ENCODE data around the gene CCDC192.

DNA sequence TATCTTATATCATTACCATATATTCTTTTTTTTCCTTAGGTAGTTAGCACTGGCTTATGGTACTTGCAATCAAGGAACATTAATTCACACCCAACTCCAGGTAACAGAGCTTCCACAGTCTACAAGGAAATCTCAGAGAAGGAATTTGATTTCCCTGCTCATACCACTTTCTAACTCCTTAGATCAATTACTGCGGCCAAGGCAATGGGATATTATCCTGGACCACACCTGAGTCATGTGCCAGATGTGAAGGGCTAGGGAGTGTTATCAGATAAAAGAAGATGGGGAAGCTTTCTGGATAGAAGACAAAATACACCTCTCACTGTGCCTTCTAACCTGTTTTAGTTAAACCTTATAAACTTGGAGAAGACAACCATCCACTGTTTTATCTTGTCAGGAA lies 181.2 kb downstream of the CCDC192 start:
- TF ChIP-seq, protein P1, sequence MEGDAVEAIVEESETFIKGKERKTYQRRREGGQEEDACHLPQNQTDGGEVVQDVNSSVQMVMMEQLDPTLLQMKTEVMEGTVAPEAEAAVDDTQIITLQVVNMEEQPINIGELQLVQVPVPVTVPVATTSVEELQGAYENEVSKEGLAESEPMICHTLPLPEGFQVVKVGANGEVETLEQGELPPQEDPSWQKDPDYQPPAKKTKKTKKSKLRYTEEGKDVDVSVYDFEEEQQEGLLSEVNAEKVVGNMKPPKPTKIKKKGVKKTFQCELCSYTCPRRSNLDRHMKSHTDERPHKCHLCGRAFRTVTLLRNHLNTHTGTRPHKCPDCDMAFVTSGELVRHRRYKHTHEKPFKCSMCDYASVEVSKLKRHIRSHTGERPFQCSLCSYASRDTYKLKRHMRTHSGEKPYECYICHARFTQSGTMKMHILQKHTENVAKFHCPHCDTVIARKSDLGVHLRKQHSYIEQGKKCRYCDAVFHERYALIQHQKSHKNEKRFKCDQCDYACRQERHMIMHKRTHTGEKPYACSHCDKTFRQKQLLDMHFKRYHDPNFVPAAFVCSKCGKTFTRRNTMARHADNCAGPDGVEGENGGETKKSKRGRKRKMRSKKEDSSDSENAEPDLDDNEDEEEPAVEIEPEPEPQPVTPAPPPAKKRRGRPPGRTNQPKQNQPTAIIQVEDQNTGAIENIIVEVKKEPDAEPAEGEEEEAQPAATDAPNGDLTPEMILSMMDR (IDR thresholded peaks at IDR 0.05; ENCODE audit: insufficient read depth, low read depth, low read length), result no peak
- no peak for TF ChIP-seq EZH2 (IDR thresholded peaks at IDR 0.05; ENCODE audit: insufficient read depth, low read length)

Measured in astrocyte (in vitro differentiated cells and primary cell).